ENCODE data around the gene CNIH3.

CNIH3 gene

DNA sequence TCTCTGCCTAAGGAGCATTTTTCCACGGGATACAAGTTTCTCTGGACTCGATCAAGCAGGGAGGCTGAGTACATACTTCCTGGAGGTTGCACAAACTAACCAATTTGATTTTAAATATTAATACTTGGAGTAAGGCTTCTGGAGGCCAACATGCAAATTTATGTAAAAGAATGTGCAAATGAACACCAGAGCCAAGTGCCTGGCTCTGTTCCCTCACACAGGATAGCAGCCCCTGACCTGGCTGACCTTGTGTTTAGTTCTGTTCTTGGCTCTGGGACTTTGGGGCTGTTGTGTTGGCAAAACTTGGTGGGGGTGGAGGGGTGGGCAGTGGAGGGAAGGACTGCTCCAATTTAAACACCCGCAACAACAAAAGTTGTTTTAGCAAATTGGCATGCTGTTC lies 34.2 kb downstream of the CNIH3 start:
- TF ChIP-seq, protein P1, sequence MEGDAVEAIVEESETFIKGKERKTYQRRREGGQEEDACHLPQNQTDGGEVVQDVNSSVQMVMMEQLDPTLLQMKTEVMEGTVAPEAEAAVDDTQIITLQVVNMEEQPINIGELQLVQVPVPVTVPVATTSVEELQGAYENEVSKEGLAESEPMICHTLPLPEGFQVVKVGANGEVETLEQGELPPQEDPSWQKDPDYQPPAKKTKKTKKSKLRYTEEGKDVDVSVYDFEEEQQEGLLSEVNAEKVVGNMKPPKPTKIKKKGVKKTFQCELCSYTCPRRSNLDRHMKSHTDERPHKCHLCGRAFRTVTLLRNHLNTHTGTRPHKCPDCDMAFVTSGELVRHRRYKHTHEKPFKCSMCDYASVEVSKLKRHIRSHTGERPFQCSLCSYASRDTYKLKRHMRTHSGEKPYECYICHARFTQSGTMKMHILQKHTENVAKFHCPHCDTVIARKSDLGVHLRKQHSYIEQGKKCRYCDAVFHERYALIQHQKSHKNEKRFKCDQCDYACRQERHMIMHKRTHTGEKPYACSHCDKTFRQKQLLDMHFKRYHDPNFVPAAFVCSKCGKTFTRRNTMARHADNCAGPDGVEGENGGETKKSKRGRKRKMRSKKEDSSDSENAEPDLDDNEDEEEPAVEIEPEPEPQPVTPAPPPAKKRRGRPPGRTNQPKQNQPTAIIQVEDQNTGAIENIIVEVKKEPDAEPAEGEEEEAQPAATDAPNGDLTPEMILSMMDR (IDR thresholded peaks at IDR 0.05) = no peak

DNA sequence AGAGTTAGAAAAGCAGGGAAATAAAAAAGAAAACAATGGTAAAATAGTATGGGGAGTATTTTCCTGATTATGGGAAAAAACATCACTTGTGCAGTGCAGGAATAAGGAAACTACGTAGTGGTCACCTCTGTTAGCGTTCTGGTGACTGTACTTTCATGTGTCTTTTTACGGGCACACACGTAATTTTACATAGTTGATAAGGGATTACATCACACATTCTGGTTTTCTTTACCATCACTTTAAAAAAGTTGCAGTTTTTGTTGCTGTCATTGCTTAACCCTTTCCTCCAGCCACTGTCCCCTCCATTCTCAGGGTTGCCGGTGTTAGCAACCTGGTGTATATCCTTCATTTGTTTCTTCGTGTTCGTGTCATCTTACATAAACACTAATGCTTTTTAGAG lies 35.1 kb downstream of the CNIH3 start:
- TF ChIP-seq, protein P1 (IDR thresholded peaks at IDR 0.05) = no peak

DNA sequence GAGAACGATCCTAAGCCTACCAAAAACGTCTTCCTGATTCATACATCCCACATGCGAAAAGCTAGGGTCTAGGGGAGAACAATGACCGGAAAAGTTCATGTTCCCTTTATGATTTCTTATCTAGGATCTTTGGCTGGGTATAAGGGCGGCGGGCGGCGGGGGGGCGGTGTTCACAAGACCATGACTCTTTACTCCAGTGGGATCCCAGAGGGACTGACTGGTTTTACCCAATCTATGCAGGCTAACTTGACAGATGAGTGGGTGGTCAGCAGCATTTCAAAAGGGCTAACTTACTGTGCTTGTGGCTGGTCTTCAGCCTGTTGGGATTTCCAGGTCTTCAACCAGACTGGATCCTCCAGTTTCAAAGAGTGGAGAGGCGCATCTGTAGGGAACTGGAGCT lies 40.3 kb downstream of the CNIH3 start:
- TF ChIP-seq, protein P1 (IDR thresholded peaks at IDR 0.05) = no peak

DNA sequence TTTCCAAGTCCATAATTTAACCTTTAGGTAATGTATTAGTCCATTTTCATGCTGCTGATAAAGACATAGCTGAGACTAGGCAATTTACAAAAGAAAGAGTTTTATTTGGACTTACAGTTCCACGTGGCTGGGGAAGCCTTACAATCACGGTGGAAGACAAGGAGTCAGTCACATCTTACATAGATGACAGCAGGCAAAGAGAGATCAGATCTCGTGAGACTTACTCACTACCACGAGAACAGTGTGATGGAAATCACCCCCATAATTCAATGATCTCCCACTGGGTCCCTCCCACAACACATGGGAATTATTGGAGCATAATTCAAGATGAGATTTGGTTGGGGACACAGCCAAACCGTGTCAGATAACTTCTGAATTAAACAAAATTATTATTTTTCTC lies 44.0 kb downstream of the CNIH3 start:
- TF ChIP-seq, protein P1 (IDR thresholded peaks at IDR 0.05) = no peak

DNA sequence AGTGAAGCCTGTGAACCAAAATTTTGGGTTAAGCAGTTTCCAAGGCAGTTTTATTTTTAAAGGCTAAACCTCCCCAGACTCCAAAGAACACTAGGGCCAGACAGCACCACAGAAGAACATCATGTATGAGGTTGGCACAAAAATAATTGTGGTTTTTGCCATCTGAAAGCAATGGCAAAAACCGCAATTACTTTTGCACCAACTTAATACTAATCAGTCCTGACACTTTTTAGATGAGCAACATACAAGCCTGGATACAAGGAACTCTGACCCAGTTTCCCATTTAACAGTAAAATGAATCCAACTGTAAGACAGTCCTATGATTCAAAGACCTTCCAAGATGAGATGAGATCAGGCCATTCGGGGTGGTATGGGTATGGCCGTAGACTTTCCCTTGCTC lies 46.8 kb downstream of the CNIH3 start:
- TF ChIP-seq, protein P1 (IDR thresholded peaks at IDR 0.05) = no peak

DNA sequence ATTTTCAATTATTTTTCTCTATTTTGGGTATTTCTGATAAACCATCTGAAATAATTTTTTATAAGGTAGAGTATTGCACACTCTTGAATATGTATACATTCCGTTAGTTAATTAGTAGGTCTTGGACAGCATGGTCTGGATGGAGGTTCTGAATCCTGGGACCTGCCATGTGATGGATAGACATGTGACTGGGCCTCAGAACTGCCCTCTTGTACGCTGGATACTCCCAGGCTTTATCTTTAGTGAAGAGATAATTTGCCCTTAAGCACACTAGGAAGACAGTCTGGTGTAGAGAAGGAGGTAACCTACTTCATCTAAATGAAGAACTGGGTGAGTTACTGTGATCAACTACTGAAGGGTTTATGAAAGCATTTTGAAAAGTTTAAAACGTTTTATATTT lies 48.9 kb downstream of the CNIH3 start:
- TF ChIP-seq, protein P1 (IDR thresholded peaks at IDR 0.05) = no peak

DNA sequence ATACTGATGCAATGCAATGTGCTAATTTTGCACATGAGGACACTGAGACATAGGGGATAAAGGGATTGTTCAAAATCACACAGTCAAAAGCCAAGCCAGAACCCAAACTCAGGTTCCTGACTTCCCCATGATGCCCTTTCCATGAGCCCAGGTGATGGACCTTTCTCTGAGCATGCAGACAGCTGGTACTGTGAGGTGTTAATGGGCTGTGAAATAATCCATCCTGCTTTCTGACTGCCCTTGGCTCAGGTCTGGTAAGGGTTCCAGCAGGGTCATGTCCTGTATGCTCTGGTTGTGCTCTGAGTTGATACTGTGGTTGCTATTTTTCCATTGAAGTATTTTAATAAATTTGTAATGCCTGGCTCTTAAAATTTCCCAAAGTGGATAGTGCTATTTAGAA lies 50.0 kb downstream of the CNIH3 start:
- TF ChIP-seq, protein P1 (IDR thresholded peaks at IDR 0.05) = no peak

DNA sequence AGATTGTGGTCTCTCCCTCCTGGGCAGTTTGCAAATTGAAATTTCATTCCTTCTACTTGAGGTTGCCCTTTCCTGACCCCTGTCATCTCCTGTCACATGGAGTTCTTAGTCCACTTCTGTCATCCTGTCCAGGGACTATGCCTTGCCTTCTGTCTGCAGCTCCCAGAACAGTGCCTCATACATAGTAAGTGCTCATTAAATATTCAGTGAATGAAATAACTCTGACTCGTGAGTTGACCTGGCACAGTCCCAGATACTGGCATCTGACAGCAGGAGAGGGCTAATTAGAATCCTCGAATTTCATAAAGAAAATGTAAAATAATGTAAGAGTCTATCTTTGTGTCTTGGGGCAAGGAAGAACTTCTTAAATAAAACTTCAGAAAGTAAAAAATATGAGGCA lies 50.8 kb downstream of the CNIH3 start:
- TF ChIP-seq, protein P1 (IDR thresholded peaks at IDR 0.05) = no peak
